Measurements from ENCODE around the gene VCY.
"Not testable (repeated sequence)": the region's sequence is repeated elsewhere in the genome, so short reads cannot be mapped to it uniquely, and the experiment has no call there.

Gene VCY

GRCh38 chrY:13986373-13986772, at the start of gene VCY:
VCY (minus strand) TSS chrY:13986473; CDS start chrY:13986440, 33 bp downstream.
- not testable (repeated sequence) for H3K27me3 ChIP-seq (ENCODE audit: control insufficient read depth, insufficient read depth, low read length); H3K4me2 ChIP-seq (ENCODE audit: low read length); H3K27ac ChIP-seq; H3K9me3 ChIP-seq (ENCODE audit: control insufficient read depth, low read length); H3K4me3 ChIP-seq (ENCODE audit: low read depth, low read length); H3K79me2 ChIP-seq; H3K4me1 ChIP-seq; H3K9ac ChIP-seq; H2AFZ ChIP-seq; H3K36me3 ChIP-seq (ENCODE audit: control insufficient read depth, insufficient read depth, low read length)

GRCh38 chrY:14030395-14030794, 44.1 kb upstream of the VCY start:
- not testable (repeated sequence) for H3K4me3 ChIP-seq (ENCODE audit: low read depth, low read length); H3K9ac ChIP-seq; H3K9me3 ChIP-seq (ENCODE audit: control insufficient read depth, low read length); H3K4me1 ChIP-seq; H3K36me3 ChIP-seq (ENCODE audit: control insufficient read depth, insufficient read depth, low read length); H3K27me3 ChIP-seq (ENCODE audit: control insufficient read depth, insufficient read depth, low read length); H3K79me2 ChIP-seq; H2AFZ ChIP-seq; H3K4me2 ChIP-seq (ENCODE audit: low read length); H3K27ac ChIP-seq

DNA sequence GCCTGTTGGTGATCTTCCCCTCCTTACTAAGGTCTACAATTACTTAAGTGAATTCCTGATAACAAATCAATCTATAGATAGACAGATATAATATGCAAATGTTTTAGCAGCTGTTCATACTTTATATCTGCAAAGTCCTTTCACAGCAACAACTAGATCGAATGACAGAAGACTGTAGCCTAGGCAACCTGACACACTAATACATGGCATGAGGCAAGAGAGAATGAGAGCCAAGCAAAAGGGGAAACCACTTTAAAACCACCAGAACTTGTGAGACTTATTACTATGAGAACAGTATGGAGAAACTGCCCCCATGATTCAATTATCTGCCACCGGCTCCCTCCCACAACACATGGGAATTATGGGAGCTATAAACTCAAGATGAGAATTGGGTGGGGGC, 25.6 kb upstream of the VCY start:
- not testable (repeated sequence) for H3K4me2 ChIP-seq (ENCODE audit: low read length)

DNA sequence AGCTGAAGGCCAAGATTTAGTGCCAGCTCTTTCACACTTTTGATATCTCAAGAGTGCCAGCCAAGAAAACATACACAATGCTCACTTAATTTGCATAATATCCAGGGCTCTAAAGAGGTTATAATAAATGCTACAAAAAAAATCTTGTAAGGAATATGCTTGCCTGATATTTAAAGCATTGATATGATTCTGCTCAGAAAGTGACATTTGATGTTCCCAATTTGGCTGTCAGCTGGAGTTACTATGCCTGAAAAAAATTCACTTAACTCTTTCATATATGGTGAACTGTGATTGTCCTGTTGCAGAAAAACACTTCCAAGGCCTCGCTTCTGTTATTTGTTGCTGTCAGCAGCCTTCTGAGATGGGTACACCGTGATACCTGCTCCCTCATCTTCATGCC, 43.9 kb downstream of the VCY start:
- not testable (repeated sequence) for H2AFZ ChIP-seq; H3K27me3 ChIP-seq (ENCODE audit: control insufficient read depth, insufficient read depth, low read length); H3K9ac ChIP-seq; H3K27ac ChIP-seq; H3K79me2 ChIP-seq; H3K4me1 ChIP-seq; H3K9me3 ChIP-seq (ENCODE audit: control insufficient read depth, low read length); H3K4me3 ChIP-seq (ENCODE audit: low read depth, low read length); H3K36me3 ChIP-seq (ENCODE audit: control insufficient read depth, insufficient read depth, low read length); H3K4me2 ChIP-seq (ENCODE audit: low read length)

More for the DNA sequence above, 25.6 kb upstream of the VCY start:
- H3K27me3 ChIP-seq (ENCODE audit: control insufficient read depth, insufficient read depth, low read length); H3K79me2 ChIP-seq; H3K36me3 ChIP-seq (ENCODE audit: control insufficient read depth, insufficient read depth, low read length); H2AFZ ChIP-seq; H3K9me3 ChIP-seq (ENCODE audit: control insufficient read depth, low read length); H3K4me3 ChIP-seq (ENCODE audit: low read depth, low read length); H3K9ac ChIP-seq; H3K27ac ChIP-seq; H3K4me1 ChIP-seq: not testable (repeated sequence)

Data from parathyroid adenoma (tissue), 2 donors.